ENCODE measurements around the gene HNRNPA2B1.
"Not testable (repeated sequence)": the region's sequence is repeated elsewhere in the genome, so short reads cannot be mapped to it uniquely, and the experiment has no call there.

Gene HNRNPA2B1

DNA sequence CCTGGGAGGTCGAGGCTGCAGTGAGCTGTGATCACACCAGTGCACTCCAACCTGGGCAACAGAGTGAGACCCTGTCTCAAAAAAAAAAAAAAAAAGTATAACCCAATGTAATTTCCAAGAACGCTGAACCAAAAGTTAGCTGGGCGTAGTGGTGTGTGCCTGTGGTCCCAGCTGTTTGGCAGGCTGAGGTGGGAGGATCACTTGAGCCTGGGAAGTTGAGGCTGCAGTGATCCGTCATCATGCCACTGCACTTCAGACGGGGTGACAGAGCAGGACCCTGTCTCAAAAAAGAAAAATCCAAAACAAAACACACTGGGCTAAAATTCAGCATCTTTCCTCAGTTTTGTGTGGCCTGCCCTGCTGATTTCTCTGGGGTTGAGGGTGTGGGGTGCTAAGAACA lies 21.1 kb downstream of the HNRNPA2B1 start:
- H4K20me1 ChIP-seq (ENCODE audit: insufficient read depth, low read length): no peaks in the 10 kb centered on the region; the same call in 1 of the 2 replicates
- no peak overlapping the region for H3K9ac ChIP-seq (ENCODE audit: low read length)
- H3K27me3 ChIP-seq (replicated peaks; ENCODE audit: insufficient read depth, low read length): no peaks in the 10 kb centered on the region
- no peaks in the 10 kb centered on the region for H3K9me3 ChIP-seq (replicated peaks; ENCODE audit: insufficient read depth, low read length)
- no peaks in the 10 kb centered on the region for H3K4me1 ChIP-seq (ENCODE audit: low read length)
- H3K79me2 ChIP-seq (ENCODE audit: low read length): peaks cover 29% of the 10 kb centered on the region
- no peaks in the 10 kb centered on the region for H3K9me2 ChIP-seq (replicated peaks; ENCODE audit: insufficient read depth, low read length)
- TF ChIP-seq EZH2phosphoT487 (IDR thresholded peaks at IDR 0.05; ENCODE audit: low read length) (no peak), EZH2 (optimal IDR thresholded peaks at IDR 0.05; ENCODE audit: low read depth, low read length) (no peak)
- TF ChIP-seq, protein P1, sequence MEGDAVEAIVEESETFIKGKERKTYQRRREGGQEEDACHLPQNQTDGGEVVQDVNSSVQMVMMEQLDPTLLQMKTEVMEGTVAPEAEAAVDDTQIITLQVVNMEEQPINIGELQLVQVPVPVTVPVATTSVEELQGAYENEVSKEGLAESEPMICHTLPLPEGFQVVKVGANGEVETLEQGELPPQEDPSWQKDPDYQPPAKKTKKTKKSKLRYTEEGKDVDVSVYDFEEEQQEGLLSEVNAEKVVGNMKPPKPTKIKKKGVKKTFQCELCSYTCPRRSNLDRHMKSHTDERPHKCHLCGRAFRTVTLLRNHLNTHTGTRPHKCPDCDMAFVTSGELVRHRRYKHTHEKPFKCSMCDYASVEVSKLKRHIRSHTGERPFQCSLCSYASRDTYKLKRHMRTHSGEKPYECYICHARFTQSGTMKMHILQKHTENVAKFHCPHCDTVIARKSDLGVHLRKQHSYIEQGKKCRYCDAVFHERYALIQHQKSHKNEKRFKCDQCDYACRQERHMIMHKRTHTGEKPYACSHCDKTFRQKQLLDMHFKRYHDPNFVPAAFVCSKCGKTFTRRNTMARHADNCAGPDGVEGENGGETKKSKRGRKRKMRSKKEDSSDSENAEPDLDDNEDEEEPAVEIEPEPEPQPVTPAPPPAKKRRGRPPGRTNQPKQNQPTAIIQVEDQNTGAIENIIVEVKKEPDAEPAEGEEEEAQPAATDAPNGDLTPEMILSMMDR (IDR thresholded peaks at IDR 0.05; ENCODE audit: low read length): no peak
- peaks cover 66% of the 10 kb centered on the region for H3F3A ChIP-seq (ENCODE audit: insufficient read depth, low read length)
- H3K36me3 ChIP-seq (replicated peaks; ENCODE audit: insufficient read depth, low read length): no peaks in the 10 kb centered on the region; the same call in 1 of the 2 replicates
- H3K27ac ChIP-seq (ENCODE audit: low read length): no peak overlapping the region
- no peak overlapping the region for H2AFZ ChIP-seq (ENCODE audit: low read length)
- H3K4me3 ChIP-seq (ENCODE audit: low read length): no peak overlapping the region
- H3K4me2 ChIP-seq (ENCODE audit: low read depth, low read length): no peak overlapping the region
- DNase-seq: no peak

DNA sequence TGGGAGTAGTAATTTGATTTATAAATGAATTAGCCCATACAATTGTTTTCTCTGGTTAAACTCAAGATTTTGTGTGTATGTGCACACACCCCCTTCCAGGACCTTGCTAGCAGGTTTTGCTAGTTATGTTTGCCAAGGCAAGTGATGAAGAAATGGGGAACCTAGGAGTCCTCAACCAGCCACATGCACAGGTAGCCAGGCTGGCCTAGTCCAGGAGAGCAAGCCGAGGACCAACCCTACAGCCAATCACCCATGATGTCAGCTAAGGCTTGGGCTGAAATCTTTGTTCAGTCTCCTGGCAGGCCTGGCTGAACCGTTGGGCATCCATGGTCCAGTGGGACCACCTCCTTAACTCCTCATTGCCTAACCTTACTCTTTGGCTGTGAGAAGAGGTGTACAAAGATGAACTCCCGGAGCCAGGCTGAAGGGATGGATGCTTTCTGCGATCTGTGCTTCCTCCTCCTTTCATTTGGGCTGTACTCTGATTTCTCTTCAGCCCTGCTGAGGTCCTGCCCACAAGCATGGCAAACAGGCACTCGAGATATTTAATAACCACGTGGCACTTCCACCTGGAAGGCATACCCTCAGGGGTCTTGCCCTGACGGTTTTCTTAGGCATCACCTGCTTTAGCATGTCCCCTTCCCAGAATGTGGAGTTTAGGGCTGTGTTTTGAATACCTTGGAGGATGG lies 22.1 kb downstream of the HNRNPA2B1 start:
- TF ChIP-seq, protein P1 (IDR thresholded peaks at IDR 0.05; ENCODE audit: low read length): no peak
- TF ChIP-seq EZH2 (optimal IDR thresholded peaks at IDR 0.05; ENCODE audit: low read depth, low read length) (no peak), EZH2phosphoT487 (IDR thresholded peaks at IDR 0.05; ENCODE audit: low read length) (no peak)
- Histone ChIP-seq H2AFZ (ENCODE audit: low read length) (no peak overlapping the region), H3F3A (ENCODE audit: insufficient read depth, low read length) (peaks cover 55% of the 10 kb centered on the region), H3K4me2 (ENCODE audit: low read depth, low read length) (no peak overlapping the region), H3K9me3 (replicated peaks; ENCODE audit: insufficient read depth, low read length) (no peaks in the 10 kb centered on the region), H3K9me2 (replicated peaks; ENCODE audit: insufficient read depth, low read length) (no peaks in the 10 kb centered on the region), H3K27ac (ENCODE audit: low read length) (no peak overlapping the region), H4K20me1 (ENCODE audit: insufficient read depth, low read length) (no peaks in the 10 kb centered on the region; the same call in 1 of the 2 replicates), H3K36me3 (replicated peaks; ENCODE audit: insufficient read depth, low read length) (no peaks in the 10 kb centered on the region), H3K27me3 (replicated peaks; ENCODE audit: insufficient read depth, low read length) (no peaks in the 10 kb centered on the region), H3K4me3 (ENCODE audit: low read length) (no peak overlapping the region), H3K79me2 (ENCODE audit: low read length) (peaks cover 39% of the 10 kb centered on the region), H3K9ac (ENCODE audit: low read length) (no peak overlapping the region), H3K4me1 (ENCODE audit: low read length) (no peaks in the 10 kb centered on the region)
- DNase-seq: no peak

DNA sequence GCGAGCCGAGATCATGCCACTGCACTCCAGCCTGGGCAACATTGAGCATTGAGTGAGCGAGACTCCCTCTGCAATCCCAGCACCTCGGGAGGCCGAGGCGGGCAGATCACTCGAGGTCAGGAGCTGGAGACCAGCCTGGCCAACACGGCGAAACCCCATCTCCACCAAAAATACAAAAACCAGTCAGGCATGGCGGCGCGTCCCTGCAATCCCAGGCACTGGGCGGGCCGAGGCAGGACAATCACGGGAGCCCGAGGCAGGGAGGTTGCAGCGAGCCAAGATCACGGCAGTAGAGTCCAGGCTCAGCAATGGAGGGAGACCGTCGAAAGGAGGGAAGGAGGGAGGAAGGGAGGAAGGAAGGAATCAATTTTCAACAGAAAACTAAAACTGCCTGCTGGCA lies 23.3 kb downstream of the HNRNPA2B1 start:
- not testable (repeated sequence) for H3K9me3 ChIP-seq (replicated peaks; ENCODE audit: insufficient read depth, low read length); H3K27ac ChIP-seq (ENCODE audit: low read length); H4K20me1 ChIP-seq (ENCODE audit: insufficient read depth, low read length); H3K4me2 ChIP-seq (ENCODE audit: low read depth, low read length); H3K27me3 ChIP-seq (replicated peaks; ENCODE audit: insufficient read depth, low read length); DNase-seq; H3K9me2 ChIP-seq (replicated peaks; ENCODE audit: insufficient read depth, low read length); H3K4me1 ChIP-seq (ENCODE audit: low read length); H3K9ac ChIP-seq (ENCODE audit: low read length); H3K36me3 ChIP-seq (replicated peaks; ENCODE audit: insufficient read depth, low read length); H3K4me3 ChIP-seq (ENCODE audit: low read length); H2AFZ ChIP-seq (ENCODE audit: low read length)
- H3F3A ChIP-seq (ENCODE audit: insufficient read depth, low read length): peaks cover 44% of the 10 kb centered on the region
- peaks cover 48% of the 10 kb centered on the region for H3K79me2 ChIP-seq (ENCODE audit: low read length)

DNA sequence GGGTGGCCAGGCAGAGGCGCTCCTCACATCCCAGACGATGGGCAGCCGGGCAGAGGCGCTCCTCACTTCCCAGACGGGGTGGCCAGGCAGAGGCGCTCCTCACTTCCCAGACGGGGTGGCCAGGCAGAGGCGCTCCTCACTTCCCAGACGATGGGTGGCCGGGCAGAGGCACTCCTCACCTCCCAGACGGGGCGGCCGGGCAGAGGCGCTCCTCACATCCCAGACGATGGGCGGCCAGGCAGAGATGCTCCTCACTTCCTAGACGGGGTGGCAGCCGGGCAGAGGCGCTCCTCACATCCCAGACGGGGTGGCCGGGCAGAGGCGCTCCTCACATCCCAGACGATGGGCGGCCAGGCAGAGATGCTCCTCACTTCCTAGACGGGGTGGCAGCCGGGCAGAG lies 23.9 kb downstream of the HNRNPA2B1 start:
- not testable (repeated sequence) for H3K9me3 ChIP-seq (replicated peaks; ENCODE audit: insufficient read depth, low read length); H3K27ac ChIP-seq (ENCODE audit: low read length); H3K36me3 ChIP-seq (replicated peaks; ENCODE audit: insufficient read depth, low read length); H4K20me1 ChIP-seq (ENCODE audit: insufficient read depth, low read length); H3K4me1 ChIP-seq (ENCODE audit: low read length); H3K4me3 ChIP-seq (ENCODE audit: low read length); H3K4me2 ChIP-seq (ENCODE audit: low read depth, low read length); DNase-seq; H3K9ac ChIP-seq (ENCODE audit: low read length); H3K9me2 ChIP-seq (replicated peaks; ENCODE audit: insufficient read depth, low read length); H3K27me3 ChIP-seq (replicated peaks; ENCODE audit: insufficient read depth, low read length); H2AFZ ChIP-seq (ENCODE audit: low read length)
- Histone ChIP-seq H3F3A (ENCODE audit: insufficient read depth, low read length) (peaks cover 38% of the 10 kb centered on the region), H3K79me2 (ENCODE audit: low read length) (peaks cover 53% of the 10 kb centered on the region)

DNA sequence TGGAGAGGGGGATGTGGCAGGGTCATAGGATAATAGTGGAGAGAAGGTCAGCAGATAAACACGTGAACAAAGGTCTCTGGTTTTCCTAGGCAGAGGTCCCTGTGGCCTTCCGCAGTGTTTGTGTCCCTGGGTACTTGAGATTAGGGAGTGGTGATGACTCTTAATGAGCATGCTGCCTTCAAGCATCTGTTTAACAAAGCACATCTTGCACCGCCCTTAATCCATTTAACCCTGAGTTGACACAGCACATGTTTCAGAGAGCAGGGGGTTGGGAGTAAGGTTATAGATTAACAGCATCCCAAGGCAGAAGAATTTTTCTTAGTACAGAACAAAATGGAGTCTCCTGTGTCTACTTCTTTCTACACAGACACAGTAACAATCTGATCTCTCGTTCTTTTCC lies 24.6 kb downstream of the HNRNPA2B1 start:
- H3K9me3 ChIP-seq (replicated peaks; ENCODE audit: insufficient read depth, low read length); H3K4me1 ChIP-seq (ENCODE audit: low read length); H3K4me2 ChIP-seq (ENCODE audit: low read depth, low read length); H3K4me3 ChIP-seq (ENCODE audit: low read length); H2AFZ ChIP-seq (ENCODE audit: low read length); H3K9me2 ChIP-seq (replicated peaks; ENCODE audit: insufficient read depth, low read length); H3K27me3 ChIP-seq (replicated peaks; ENCODE audit: insufficient read depth, low read length); DNase-seq; H3K27ac ChIP-seq (ENCODE audit: low read length); H3K36me3 ChIP-seq (replicated peaks; ENCODE audit: insufficient read depth, low read length); H3K9ac ChIP-seq (ENCODE audit: low read length); H4K20me1 ChIP-seq (ENCODE audit: insufficient read depth, low read length): not testable (repeated sequence)
- H3K79me2 ChIP-seq (ENCODE audit: low read length): peaks cover 61% of the 10 kb centered on the region
- H3F3A ChIP-seq (ENCODE audit: insufficient read depth, low read length): peaks cover 30% of the 10 kb centered on the region

Data from MM.1S (cell line).